Measurements from ENCODE around the gene MYOM3.

DNA sequence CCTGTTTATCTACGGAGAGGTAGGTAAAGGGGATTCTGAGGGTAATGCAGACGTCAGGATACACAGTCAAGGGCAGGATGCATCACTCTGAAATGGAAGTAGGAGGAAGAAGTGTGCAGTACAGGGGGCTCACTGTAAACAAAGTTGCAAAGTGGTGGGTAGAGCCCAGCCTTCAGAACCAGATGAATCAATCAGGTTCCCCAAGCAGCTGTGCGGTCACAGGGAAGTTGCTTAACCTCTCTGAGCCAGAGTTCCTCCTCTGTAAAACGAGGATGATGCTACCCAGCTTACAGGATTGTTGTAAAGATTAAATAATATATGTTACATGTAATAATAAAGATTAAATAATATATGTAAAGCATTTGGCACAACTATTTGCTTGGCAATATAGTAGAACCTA lies 13.5 kb upstream of the MYOM3 start:
- TF ChIP-seq, protein P1, sequence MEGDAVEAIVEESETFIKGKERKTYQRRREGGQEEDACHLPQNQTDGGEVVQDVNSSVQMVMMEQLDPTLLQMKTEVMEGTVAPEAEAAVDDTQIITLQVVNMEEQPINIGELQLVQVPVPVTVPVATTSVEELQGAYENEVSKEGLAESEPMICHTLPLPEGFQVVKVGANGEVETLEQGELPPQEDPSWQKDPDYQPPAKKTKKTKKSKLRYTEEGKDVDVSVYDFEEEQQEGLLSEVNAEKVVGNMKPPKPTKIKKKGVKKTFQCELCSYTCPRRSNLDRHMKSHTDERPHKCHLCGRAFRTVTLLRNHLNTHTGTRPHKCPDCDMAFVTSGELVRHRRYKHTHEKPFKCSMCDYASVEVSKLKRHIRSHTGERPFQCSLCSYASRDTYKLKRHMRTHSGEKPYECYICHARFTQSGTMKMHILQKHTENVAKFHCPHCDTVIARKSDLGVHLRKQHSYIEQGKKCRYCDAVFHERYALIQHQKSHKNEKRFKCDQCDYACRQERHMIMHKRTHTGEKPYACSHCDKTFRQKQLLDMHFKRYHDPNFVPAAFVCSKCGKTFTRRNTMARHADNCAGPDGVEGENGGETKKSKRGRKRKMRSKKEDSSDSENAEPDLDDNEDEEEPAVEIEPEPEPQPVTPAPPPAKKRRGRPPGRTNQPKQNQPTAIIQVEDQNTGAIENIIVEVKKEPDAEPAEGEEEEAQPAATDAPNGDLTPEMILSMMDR (IDR thresholded peaks at IDR 0.05; ENCODE audit: low read depth, low read length, poor library complexity, severe bottlenecking): no peak
- no peak for TF ChIP-seq EZH2phosphoT487 (IDR thresholded peaks at IDR 0.05; ENCODE audit: borderline replicate concordance, low read length)

Measured in DOHH2 (cell line).